Esophagus (tissue), 2 donors: Measurements from ENCODE around the gene SLC6A4. TPM values are rescaled to one million over a fixed set of nuclear protein-coding genes. Genes with fewer than 3 reads are reported as not detected.

Experiments
- H3K27ac ChIP-seq, 2 donors: one replicate each; pipeline ENCODE4 v1.5.1; 2013; ENCODE audit warnings: low read depth in 2 of 2, mild to moderate bottlenecking in 2 of 2, inconsistent platforms in 1 of 2, low read length in 1 of 2, moderate library complexity in 1 of 2
- H3K27me3 ChIP-seq, 2 donors: one replicate each; pipeline ENCODE4 v1.6.1; 2013; ENCODE audit warnings: low read length in 2 of 2, control low read depth in 1 of 2, mild to moderate bottlenecking in 1 of 2; ENCODE audit not compliant: insufficient read depth in 2 of 2, control insufficient read depth in 1 of 2
- H3K36me3 ChIP-seq, 2 donors: one replicate each; pipeline ENCODE4 v1.6.1; 2013; ENCODE audit warnings: low read length in 1 of 2; ENCODE audit not compliant: control insufficient read depth in 2 of 2, insufficient read depth in 2 of 2
- H3K4me1 ChIP-seq, 2 donors: one replicate each; pipeline ENCODE4 v1.6.1; 2013; ENCODE audit warnings: low read length in 1 of 2; ENCODE audit not compliant: control insufficient read depth in 2 of 2, insufficient read depth in 2 of 2
- H3K4me3 ChIP-seq, 2 donors: one replicate each; pipeline ENCODE4 v1.5.1; 2013; ENCODE audit warnings: low read length in 2 of 2, mild to moderate bottlenecking in 2 of 2, low read depth in 1 of 2, moderate library complexity in 1 of 2
- H3K9me3 ChIP-seq, 2 donors: one replicate each; pipeline ENCODE4 v1.6.1; 2013; ENCODE audit warnings: mild to moderate bottlenecking in 2 of 2, low read depth in 1 of 2, low read length in 1 of 2, moderate library complexity in 1 of 2; ENCODE audit not compliant: control insufficient read depth in 2 of 2, insufficient read depth in 1 of 2
- WGBS, 2 donors: extraction: QIAGEN DNeasy Blood & Tissue Kit; methylation state at CpG; one replicate each; pipeline ENCODE4 v1.1.7; 2013; 5-methylcytosine and 5-hydroxymethylcytosine counted together
- polyA plus RNA-seq, 2 donors: library from polyadenylated mRNA; stranded (reverse); fragments of 200-250 nt; gene quantifications; one replicate each; pipeline ENCODE4 v1.2.3, GENCODE V29; 2013
- donor health status: healthy with polysubstance abuse.
- donor health status: Bipolar disorder and iron deficiency.

SLC6A4 gene
- polyA plus RNA-seq, 2 donors, result 0.35 to 2.3 TPM

DNA sequence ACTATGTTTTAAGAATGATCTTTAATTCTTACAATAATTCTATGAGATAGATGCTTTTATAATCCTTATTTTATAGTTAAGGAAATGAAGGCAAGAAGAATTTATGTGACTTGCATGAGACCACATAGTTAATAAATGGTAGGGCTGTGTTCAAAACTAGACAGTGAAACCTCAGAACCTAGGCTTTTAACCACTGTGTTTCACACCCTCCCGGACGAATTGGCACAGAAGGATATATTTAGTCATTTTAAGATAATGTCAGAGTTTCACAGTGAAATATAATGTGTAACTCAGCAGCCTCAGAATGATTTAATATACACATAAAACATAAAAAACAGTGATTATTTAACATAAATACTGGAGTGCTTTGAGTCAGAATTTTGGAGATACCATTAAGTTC lies 61.8 kb downstream of the SLC6A4 start:
- H3K27me3 ChIP-seq, result no peaks in the 10 kb centered on the region
- H3K36me3 ChIP-seq, result no peaks in the 10 kb centered on the region
- H3K27ac ChIP-seq, result no peak overlapping the region
- H3K4me1 ChIP-seq, result no peaks in the 10 kb centered on the region
- H3K4me3 ChIP-seq, result no peak overlapping the region
- no peaks in the 10 kb centered on the region for H3K9me3 ChIP-seq
- WGBS, 2 donors, result 57 to 67% methylated on average over 2 of the region's 2 CpGs

DNA sequence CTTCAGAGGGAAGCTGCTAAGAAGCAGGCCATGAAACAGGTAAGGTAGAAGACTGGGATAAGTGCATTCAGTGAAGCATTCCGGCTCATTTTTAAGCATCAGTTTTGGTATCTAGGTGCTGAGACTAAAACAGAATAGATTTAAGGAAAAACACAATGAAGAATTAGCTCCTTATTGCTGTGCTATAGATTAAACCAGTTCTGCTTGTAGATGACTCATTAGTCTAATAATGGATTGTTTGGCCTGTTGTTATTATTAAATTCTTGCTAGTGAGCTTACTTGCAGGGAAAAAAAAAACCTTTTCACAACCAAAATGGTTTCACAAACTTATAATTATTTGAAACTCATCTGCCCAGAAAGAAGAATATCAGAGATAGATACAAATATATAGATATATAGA lies 62.9 kb downstream of the SLC6A4 start:
- H3K27me3 ChIP-seq, result no peaks in the 10 kb centered on the region
- H3K4me1 ChIP-seq, result no peaks in the 10 kb centered on the region
- WGBS, 2 donors, result 72 to 79% methylated on average over 1 of the region's 1 CpG
- H3K4me3 ChIP-seq, result no peak overlapping the region
- H3K27ac ChIP-seq, result no peak overlapping the region
- no peaks in the 10 kb centered on the region for H3K9me3 ChIP-seq
- no peaks in the 10 kb centered on the region for H3K36me3 ChIP-seq

DNA sequence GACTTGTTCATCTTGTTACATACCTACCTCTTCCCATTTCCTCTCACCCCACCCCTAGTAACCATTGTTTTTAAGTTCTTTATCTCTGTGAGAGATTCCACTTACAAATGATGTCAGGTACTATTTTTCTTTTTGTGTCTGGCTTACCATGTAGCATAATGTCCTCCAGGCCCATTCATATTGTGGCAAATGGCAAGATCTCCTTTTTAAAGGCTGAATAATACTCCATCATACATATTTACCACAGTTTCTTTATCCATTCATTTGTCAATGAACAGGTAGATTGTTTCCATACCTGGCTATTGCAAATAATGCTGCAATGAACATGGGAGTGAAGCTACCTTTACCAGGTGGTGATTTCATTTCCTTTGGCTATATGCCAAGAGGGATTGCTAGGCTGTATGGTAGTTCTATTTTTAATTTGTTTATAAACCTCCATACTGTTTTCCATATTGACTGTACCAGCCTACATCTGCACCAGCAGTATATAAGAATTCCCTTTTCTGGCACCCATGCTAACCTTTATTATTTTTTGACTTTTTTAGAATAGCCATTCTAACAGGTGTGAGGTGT lies 65.0 kb downstream of the SLC6A4 start:
- Histone ChIP-seq H3K4me3 (no peak overlapping the region), H3K27ac (no peak overlapping the region), H3K4me1 (no peaks in the 10 kb centered on the region), H3K9me3 (no peaks in the 10 kb centered on the region), H3K27me3 (no peaks in the 10 kb centered on the region), H3K36me3 (no peaks in the 10 kb centered on the region)

DNA sequence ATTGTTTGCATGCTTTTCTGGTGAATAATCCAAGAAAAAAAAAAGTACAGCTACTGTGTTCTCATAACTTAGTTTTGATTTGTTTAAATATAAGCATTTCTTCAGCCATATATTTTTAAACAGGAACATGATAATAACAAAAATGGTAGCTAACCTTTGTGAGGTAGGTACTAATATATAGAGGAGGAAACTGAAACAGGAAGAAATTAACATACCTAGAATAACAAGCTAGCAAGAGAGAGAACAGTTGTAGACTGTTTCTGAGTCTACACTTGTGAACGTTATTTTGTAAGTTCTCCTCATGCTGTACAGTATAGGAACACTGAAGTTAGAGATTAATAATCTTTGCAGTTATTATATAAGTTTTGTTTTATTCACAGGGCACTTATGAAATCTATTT lies 69.5 kb downstream of the SLC6A4 start:
- 74 to 76% methylated on average over 1 of the region's 1 CpG for WGBS, 2 donors
- no peak overlapping the region for H3K4me3 ChIP-seq
- no peaks in the 10 kb centered on the region for H3K36me3 ChIP-seq
- no peaks in the 10 kb centered on the region for H3K4me1 ChIP-seq
- H3K9me3 ChIP-seq, result no peaks in the 10 kb centered on the region
- H3K27ac ChIP-seq, result no peak overlapping the region
- no peaks in the 10 kb centered on the region for H3K27me3 ChIP-seq

DNA sequence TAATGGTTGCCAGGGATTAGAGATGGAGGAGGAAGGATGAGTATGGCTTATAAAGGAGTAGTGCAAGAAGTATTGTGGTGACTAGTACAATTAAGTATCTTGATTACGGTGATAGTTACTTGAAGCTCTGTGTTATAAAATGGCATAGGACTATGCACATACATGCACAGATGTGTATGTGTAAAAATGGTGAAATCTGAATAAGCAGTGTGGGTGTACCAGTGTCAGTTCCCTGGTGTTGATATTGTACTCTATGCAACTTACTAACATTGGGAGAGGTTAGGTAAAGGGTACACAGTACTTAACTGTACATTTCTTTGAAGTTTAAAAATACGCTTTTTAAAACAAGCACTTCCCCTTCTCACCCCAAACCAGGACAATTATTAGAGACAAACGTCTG lies 70.3 kb downstream of the SLC6A4 start:
- no peak overlapping the region for H3K27ac ChIP-seq
- H3K4me3 ChIP-seq, result no peak overlapping the region
- no peaks in the 10 kb centered on the region for H3K27me3 ChIP-seq
- H3K36me3 ChIP-seq, result no peaks in the 10 kb centered on the region
- H3K9me3 ChIP-seq, result no peaks in the 10 kb centered on the region
- WGBS, 2 donors, result 84% methylated on average over 3 of the region's 3 CpGs
- no peaks in the 10 kb centered on the region for H3K4me1 ChIP-seq

DNA sequence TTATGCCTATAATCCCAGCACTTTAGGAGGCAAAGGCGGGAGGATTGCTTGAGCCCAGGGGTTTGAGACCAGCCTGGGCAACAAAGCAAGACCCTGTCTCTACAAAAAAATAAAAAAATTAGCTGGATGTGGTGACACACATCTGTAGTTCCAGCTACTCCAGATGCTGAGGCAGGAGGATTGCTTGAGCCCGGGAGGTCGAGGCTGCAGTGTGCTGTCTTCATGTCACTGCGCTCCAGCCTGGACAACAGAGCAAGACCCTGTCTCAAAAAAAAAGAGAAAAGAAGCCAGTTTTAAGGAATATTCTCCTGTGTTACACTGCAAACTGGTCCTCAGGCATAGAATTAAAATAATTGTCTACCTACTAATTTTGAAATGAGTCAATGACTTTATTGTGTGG lies 71.0 kb downstream of the SLC6A4 start:
- Histone ChIP-seq H3K9me3 (no peaks in the 10 kb centered on the region), H3K4me1 (no peaks in the 10 kb centered on the region), H3K27me3 (no peaks in the 10 kb centered on the region), H3K4me3 (no peak overlapping the region), H3K27ac (no peak overlapping the region), H3K36me3 (no peaks in the 10 kb centered on the region)
- 96 to 99% methylated on average over 4 of the region's 4 CpGs for WGBS, 2 donors

DNA sequence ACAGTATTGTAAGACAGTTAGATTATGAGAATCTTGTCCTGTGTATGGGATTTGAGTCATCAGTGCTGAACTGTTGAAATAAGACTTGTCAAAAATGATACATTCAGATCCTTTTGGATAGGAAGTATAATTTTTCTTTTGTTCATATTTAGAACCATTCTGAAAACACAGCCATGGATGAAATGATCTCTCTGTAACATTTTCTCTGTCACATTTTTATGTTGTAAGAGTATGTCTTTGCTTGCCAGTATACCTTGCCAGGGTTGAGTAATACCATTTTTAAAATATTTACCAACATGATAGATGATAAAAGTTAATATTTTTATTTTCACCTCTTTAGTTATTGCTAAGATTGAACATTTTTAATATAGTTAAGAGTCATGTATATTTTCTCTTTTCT lies 73.9 kb downstream of the SLC6A4 start:
- H3K36me3 ChIP-seq, result no peaks in the 10 kb centered on the region
- no peaks in the 10 kb centered on the region for H3K27me3 ChIP-seq
- no peaks in the 10 kb centered on the region for H3K9me3 ChIP-seq
- no peak overlapping the region for H3K4me3 ChIP-seq
- no peak overlapping the region for H3K27ac ChIP-seq
- H3K4me1 ChIP-seq, result no peaks in the 10 kb centered on the region

DNA sequence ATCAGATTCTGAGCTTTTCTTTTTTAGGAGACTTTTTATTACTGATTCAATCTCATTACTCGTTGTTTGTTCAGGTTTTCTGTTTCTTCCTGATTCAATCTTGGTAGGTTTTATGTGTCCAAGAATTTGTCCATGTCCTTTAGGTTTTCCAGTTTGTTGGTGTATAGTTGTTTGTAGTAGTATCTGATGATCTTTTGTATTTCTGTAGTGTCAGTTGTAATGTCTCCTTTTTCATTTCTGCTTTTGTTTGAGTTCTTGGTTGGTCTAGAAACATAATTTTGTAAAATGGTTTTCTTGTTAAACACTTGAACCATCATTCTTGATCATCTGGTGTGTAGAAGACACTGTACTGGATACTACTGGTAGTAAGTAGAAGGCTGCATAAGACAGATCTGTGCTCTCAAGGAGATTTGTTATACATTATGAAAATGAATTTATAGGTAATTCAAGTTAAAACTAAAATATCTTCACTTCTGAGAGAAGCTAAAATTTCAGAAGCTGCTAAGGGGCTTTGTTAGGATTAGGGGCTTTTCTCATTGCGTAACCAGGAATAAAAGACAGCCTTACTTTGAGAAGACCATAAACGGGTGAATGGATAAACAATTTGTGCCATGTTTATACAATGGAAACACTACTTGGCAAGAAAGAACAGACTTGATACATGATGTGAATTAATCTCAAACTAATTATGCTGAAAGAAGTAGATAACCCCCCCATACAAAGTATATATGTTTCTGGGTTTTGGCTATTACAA lies 74.9 kb downstream of the SLC6A4 start:
- Histone ChIP-seq H3K4me1 (no peaks in the 10 kb centered on the region), H3K27me3 (no peaks in the 10 kb centered on the region), H3K4me3 (no peak overlapping the region), H3K36me3 (no peaks in the 10 kb centered on the region), H3K9me3 (no peaks in the 10 kb centered on the region), H3K27ac (no peak overlapping the region)
- 75 to 81% methylated on average over 3 of the region's 3 CpGs for WGBS, 2 donors

DNA sequence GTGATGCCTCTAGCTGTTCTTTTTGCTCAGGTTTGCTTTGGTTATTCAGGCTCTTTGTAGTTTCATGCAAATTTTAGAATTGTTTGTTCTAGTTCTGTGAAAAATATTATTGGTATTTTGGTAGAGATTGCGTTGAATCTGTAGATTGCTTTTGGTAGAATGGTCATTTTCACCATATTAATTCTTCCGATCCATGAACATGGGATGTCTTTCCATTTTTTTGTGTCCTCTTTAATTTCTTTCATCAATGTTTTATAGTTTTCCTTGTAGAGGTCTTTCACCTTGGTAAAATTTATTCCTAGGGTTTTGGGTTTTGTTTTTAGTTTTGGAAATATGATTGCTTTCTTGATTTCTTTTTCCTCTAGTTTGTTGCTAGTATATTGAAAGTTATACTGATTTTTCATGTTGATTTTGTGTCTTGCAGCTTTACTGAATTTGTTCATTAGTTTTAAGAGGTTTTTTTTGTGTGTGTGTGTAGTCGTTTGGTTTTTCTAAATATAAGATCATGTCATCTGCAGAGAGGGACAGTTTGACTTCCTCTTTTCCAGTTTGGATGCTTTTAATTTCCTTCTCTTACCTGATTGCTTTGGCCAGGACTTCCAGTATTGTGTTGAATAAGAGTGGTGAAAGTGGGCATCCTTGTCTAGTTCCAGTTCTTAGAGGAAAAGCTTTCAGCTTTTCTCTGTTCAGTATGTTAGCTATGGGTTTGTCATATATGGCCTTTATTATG lies 76.4 kb downstream of the SLC6A4 start:
- H3K4me1 ChIP-seq, result no peaks in the 10 kb centered on the region
- no peaks in the 10 kb centered on the region for H3K9me3 ChIP-seq
- no peak overlapping the region for H3K27ac ChIP-seq
- WGBS, 2 donors, result 93 to 99% methylated on average over 3 of the region's 3 CpGs
- H3K4me3 ChIP-seq, result no peak overlapping the region
- no peaks in the 10 kb centered on the region for H3K36me3 ChIP-seq
- no peaks in the 10 kb centered on the region for H3K27me3 ChIP-seq

DNA sequence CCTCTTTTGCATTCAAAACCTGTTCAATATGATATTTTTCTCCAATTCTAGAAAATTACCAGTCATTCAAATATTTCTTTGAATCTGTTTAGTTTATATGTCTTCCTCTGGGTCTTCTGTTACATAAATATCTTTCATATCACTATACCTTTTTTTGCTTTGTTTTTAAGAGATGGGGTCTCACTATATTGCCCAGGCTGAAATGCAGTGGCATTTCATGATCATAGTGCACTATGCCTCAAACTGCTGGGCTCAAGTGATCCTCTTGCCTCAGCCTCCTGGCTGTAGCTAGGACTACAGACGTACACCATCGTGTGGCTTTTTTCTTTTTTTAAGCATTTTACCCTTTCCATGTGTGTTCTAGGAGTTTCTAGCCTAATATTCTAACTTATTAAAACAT lies 80.1 kb downstream of the SLC6A4 start:
- WGBS, 2 donors, result 94 to 98% methylated on average over 2 of the region's 2 CpGs

More for the DNA sequence above, 80.1 kb downstream of the SLC6A4 start:
- Histone ChIP-seq H3K9me3 (no peaks in the 10 kb centered on the region), H3K4me1 (no peaks in the 10 kb centered on the region), H3K4me3 (no peak overlapping the region), H3K27ac (no peak overlapping the region), H3K27me3 (no peaks in the 10 kb centered on the region), H3K36me3 (no peaks in the 10 kb centered on the region)
